ENCODE measurements around the gene CDH23.

Gene CDH23

DNA sequence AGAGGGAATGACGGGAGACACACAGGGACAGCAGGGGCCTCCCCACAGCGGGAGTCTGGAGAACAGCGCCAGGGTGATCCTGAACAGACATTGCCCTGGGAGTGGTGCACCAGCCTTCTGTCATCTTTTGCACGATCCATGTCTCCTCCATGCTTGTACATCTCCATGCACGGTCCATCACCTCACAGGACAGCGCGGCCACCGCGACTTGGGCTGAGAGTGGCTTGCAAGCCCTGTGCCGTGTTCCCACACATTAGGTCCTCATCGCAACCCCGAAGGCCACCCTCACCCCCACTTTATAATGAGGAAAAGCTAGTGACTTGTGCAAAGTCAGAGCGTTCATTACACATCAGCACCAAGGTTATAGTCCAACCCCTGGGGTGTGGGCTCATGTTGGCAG lies 64.7 kb downstream of the CDH23 start:
- DNase-seq (ENCODE audit: low spot score) (no peak), ATAC-seq (ENCODE audit: low read depth) (no peak)

DNA sequence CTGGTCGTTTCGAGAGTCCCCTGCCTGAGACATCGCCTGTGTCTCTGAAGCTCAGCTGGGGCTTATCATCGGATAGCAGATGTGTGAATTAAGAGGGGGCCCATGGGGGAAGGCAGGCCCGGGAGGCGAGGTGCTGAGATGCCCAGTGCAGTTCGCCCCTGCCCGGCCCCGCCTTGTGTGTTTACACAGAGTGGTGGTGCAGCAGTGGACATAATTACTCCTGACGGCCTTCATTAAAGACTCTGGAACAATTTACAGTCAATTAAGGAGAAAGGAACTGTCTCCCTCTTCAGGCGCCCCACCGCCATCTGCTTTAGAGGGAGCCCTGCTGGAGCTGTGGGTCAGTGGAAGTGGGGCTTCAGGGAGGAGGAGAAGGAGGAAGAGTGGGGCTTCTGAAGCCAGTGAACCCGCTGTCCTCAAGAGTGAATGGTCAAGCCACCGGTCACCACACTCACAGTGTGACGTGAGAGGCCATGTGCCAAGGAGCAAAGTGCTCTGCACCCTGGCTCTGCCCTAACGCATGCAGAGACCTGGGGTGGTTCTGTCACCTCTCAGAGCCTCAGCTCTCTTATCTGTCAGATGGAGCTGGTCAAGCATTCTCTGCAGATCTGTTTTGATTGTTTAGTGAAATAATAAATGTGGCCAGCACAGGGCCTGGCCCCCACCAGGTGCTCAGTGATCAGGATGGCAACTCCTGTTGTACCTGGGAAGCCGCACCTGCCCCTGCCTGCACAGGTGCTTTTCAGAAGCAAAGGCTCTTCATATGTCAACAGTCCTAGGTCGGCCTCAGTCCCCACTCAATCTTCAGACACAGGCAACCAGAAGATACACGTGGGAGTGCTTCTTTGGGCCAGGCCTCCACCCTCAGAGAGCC lies 65.6 kb downstream of the CDH23 start:
- ATAC-seq (ENCODE audit: low read depth) (no peak), DNase-seq (ENCODE audit: low spot score) (no peak)
- TF ChIP-seq, protein P1, sequence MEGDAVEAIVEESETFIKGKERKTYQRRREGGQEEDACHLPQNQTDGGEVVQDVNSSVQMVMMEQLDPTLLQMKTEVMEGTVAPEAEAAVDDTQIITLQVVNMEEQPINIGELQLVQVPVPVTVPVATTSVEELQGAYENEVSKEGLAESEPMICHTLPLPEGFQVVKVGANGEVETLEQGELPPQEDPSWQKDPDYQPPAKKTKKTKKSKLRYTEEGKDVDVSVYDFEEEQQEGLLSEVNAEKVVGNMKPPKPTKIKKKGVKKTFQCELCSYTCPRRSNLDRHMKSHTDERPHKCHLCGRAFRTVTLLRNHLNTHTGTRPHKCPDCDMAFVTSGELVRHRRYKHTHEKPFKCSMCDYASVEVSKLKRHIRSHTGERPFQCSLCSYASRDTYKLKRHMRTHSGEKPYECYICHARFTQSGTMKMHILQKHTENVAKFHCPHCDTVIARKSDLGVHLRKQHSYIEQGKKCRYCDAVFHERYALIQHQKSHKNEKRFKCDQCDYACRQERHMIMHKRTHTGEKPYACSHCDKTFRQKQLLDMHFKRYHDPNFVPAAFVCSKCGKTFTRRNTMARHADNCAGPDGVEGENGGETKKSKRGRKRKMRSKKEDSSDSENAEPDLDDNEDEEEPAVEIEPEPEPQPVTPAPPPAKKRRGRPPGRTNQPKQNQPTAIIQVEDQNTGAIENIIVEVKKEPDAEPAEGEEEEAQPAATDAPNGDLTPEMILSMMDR (IDR thresholded peaks at IDR 0.05; ENCODE audit: poor library complexity, severe bottlenecking) = no peak
- Histone ChIP-seq H3K27ac (ENCODE audit: poor library complexity, severe bottlenecking) (no peak overlapping the region), H3K9me3 (ENCODE audit: severe bottlenecking) (no peaks in the 10 kb centered on the region), H3K4me1 (ENCODE audit: insufficient read depth, poor library complexity, severe bottlenecking) (no peaks in the 10 kb centered on the region), H3K4me3 (ENCODE audit: severe bottlenecking) (no peak overlapping the region), H3K27me3 (ENCODE audit: insufficient read depth, poor library complexity, severe bottlenecking) (peaks cover 14% of the 10 kb centered on the region), H3K36me3 (ENCODE audit: low read depth) (no peaks in the 10 kb centered on the region)

More for the DNA sequence above, 64.7 kb downstream of the CDH23 start:
- H3K4me1 ChIP-seq (ENCODE audit: insufficient read depth, poor library complexity, severe bottlenecking) = no peaks in the 10 kb centered on the region
- no peak overlapping the region for H3K27ac ChIP-seq (ENCODE audit: poor library complexity, severe bottlenecking)
- H3K9me3 ChIP-seq (ENCODE audit: severe bottlenecking) = no peaks in the 10 kb centered on the region
- TF ChIP-seq, protein P1 (IDR thresholded peaks at IDR 0.05; ENCODE audit: poor library complexity, severe bottlenecking) = no peak
- no peak overlapping the region for H3K4me3 ChIP-seq (ENCODE audit: severe bottlenecking)
- H3K36me3 ChIP-seq (ENCODE audit: low read depth) = no peaks in the 10 kb centered on the region
- peaks cover 14% of the 10 kb centered on the region for H3K27me3 ChIP-seq (ENCODE audit: insufficient read depth, poor library complexity, severe bottlenecking)

DNA sequence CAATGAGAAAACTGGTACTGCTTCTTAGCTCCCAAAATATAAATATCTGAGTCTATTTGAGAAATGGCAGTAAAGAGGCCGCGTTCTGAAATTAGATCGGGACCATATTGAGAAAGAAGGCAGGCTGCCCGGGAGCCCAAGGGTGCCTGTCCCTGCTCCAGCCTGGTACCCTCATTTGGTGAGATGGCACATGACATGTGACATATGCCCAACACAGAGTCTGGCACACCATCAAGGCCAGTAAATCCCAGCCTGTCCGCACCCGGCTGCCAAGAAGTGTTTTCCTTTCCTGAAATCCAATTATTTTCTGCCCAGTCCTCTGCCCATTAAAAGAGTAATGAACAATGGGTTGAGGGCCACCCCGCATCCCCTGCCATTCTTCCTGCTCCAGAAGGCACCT lies 66.4 kb downstream of the CDH23 start:
- Histone ChIP-seq H3K36me3 (ENCODE audit: low read depth) (no peaks in the 10 kb centered on the region), H3K27me3 (ENCODE audit: insufficient read depth, poor library complexity, severe bottlenecking) (peaks cover 10% of the 10 kb centered on the region), H3K9me3 (ENCODE audit: severe bottlenecking) (no peaks in the 10 kb centered on the region), H3K27ac (ENCODE audit: poor library complexity, severe bottlenecking) (no peak overlapping the region), H3K4me3 (ENCODE audit: severe bottlenecking) (no peak overlapping the region), H3K4me1 (ENCODE audit: insufficient read depth, poor library complexity, severe bottlenecking) (no peaks in the 10 kb centered on the region)
- TF ChIP-seq, protein P1 (IDR thresholded peaks at IDR 0.05; ENCODE audit: poor library complexity, severe bottlenecking) = no peak
- ATAC-seq (ENCODE audit: low read depth) = no peak
- no peak for DNase-seq (ENCODE audit: low spot score)

DNA sequence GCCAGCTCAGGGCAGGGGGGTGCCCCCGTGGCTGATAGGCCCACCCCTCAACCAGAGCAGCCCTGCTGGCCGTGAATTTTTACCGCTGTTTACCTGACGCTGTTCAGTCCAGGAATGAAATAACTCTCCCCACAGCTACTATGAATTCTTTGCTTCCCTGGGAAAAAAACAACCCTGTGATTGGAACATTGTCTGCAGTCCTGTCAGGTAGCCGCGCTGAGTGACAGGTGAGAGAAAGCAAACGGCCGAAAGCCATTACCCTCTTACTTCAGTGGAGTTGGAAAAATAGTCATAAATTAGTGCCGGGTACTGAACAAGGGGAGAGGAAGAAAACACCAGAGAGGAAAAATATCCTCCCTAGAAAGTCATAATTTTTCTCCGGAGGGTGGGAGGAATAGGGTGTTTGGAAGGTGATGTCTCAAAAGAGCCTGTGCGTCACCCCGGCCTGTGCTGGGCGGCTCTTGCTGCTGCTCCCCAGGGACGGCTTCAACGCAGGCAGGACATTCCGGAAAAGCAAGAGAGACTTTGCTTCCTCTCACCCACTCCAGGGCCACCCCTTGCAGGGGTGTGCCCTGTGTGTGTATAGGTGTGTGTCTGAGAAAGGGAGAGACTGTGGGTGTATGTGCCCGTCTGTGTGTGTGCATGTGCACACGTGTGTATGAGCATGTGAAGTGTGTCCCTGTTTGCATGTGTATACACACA lies 69.0 kb downstream of the CDH23 start:
- TF ChIP-seq, protein P1 (IDR thresholded peaks at IDR 0.05; ENCODE audit: poor library complexity, severe bottlenecking) = no peak
- ATAC-seq (ENCODE audit: low read depth) (no peak), DNase-seq (ENCODE audit: low spot score) (no peak)
- no peak overlapping the region for H3K4me3 ChIP-seq (ENCODE audit: severe bottlenecking)
- no peak overlapping the region for H3K27ac ChIP-seq (ENCODE audit: poor library complexity, severe bottlenecking)
- peaks cover 9% of the 10 kb centered on the region for H3K27me3 ChIP-seq (ENCODE audit: insufficient read depth, poor library complexity, severe bottlenecking)
- no peaks in the 10 kb centered on the region for H3K9me3 ChIP-seq (ENCODE audit: severe bottlenecking)
- H3K36me3 ChIP-seq (ENCODE audit: low read depth) = no peaks in the 10 kb centered on the region
- H3K4me1 ChIP-seq (ENCODE audit: insufficient read depth, poor library complexity, severe bottlenecking) = no peaks in the 10 kb centered on the region
